Measurements from ENCODE around the gene CAB39.
A peak's percentile ranks its signal among the peaks of the same experiment; 100 is the strongest.

CAB39 gene

GRCh38 chr2:230819433-230819832, 106.8 kb downstream of the CAB39 start:
- no peak for DNase-seq (ENCODE audit: low read depth, low spot score)
- POLR2A ChIA-PET = no interaction called here
- CTCF ChIA-PET = interaction anchor here (1.0 to 6.6 kb wide), 7 partner anchors 13 to 233 kb away, joined by 3 to 141 read pairs (median 8); no protein-coding TSS in a partner anchor
- TF ChIP-seq CTCF (IDR thresholded peaks at IDR 0.05; ENCODE audit: insufficient read depth, low read length, missing control alignments) = no peak
- no peak overlapping the region for H3K4me3 ChIP-seq (ENCODE audit: low read depth, low read length)

- POLR2A ChIA-PET = no interaction called here
- TF ChIP-seq CTCF (IDR thresholded peaks at IDR 0.05; ENCODE audit: insufficient read depth, low read length, missing control alignments) = no peak
- no peak overlapping the region for H3K4me3 ChIP-seq (ENCODE audit: low read depth, low read length)
- DNase-seq (ENCODE audit: low read depth, low spot score) = no peak
- CTCF ChIA-PET = interaction anchor here (1.0 to 6.6 kb wide), 9 partner anchors 7 to 231 kb away, joined by 3 to 141 read pairs (median 13); no protein-coding TSS in a partner anchor
These were observed 108.8 kb downstream of the CAB39 start for GRCh38 chr2:230821261-230821990.

GRCh38 chr2:230821991-230822520, 109.4 kb downstream of the CAB39 start:
- TF ChIP-seq CTCF (IDR thresholded peaks at IDR 0.05; ENCODE audit: insufficient read depth, low read length, missing control alignments) = no peak
- CTCF ChIA-PET = interaction anchor here (1.0 to 6.6 kb wide), 11 partner anchors 7 to 231 kb away, joined by 3 to 141 read pairs (median 13); partner anchors contain the start of gene CAB39
- DNase-seq (ENCODE audit: low read depth, low spot score) = no peak
- POLR2A ChIA-PET = no interaction called here
- no peak overlapping the region for H3K4me3 ChIP-seq (ENCODE audit: low read depth, low read length)

GRCh38 chr2:230823264-230823964, 110.8 kb downstream of the CAB39 start:
- CTCF ChIA-PET = interaction anchor here (0.9 to 6.6 kb wide), 32 partner anchors 9 to 778 kb away, joined by 3 to 141 read pairs (median 6); partner anchors contain the start of gene CAB39
- POLR2A ChIA-PET = interaction anchor here (0.6 kb wide), 1 partner anchor 9 kb away, joined by 3 read pairs; no protein-coding TSS in a partner anchor
- no peak for TF ChIP-seq CTCF (IDR thresholded peaks at IDR 0.05; ENCODE audit: insufficient read depth, low read length, missing control alignments)
- no peak for DNase-seq (ENCODE audit: low read depth, low spot score)
- no peak overlapping the region for H3K4me3 ChIP-seq (ENCODE audit: low read depth, low read length)

- peak; percentile 24 for DNase-seq (ENCODE audit: low read depth, low spot score)
- peak; percentile 58 for TF ChIP-seq CTCF (IDR thresholded peaks at IDR 0.05; ENCODE audit: insufficient read depth, low read length, missing control alignments)
- ChIA-PET POLR2A (no interaction called here), CTCF (interaction anchor here (0.7 to 6.6 kb wide), 46 partner anchors 8 to 777 kb away, joined by 3 to 141 read pairs (median 4); partner anchors contain the start of genes CAB39 and ITM2C)
- H3K4me3 ChIP-seq (ENCODE audit: low read depth, low read length) = peak overlapping the region; percentile 49
These were observed 111.8 kb downstream of the CAB39 start for GRCh38 chr2:230824406-230824978.

All from AG04449 (cell line).